OCI-LY1 (cell line): ENCODE results near the gene TBC1D8.

Experiments used
- H2AFZ ChIP-seq: fragments of 200-600 bp; sonication (generic), shearing (Covaris generic); 2 replicates; pipeline ENCODE4 v1.6.0; 2014; ENCODE audit warnings: antibody characterized with exemption, mild to moderate bottlenecking, low read length
- H3F3A ChIP-seq: fragments of 200-600 bp; sonication (generic), shearing (Covaris generic); 2 replicates; pipeline ENCODE4 v1.6.0; 2014; ENCODE audit warnings: mild to moderate bottlenecking, antibody characterized with exemption, low read length, moderate library complexity; ENCODE audit not compliant: insufficient read depth
- H3K27ac ChIP-seq: fragments of 200-600 bp; sonication (generic); 2 replicates; pipeline ENCODE4 v1.5.1; 2014; ENCODE audit warnings: low read length, mixed run types, mild to moderate bottlenecking, low read depth; ENCODE audit not compliant: poor library complexity, severe bottlenecking
- H3K27me3 ChIP-seq: fragments of 200-600 bp; sonication (generic); 2 replicates; pipeline ENCODE4 v1.6.0; 2014; ENCODE audit warnings: antibody characterized with exemption, mild to moderate bottlenecking, low read length, moderate library complexity; ENCODE audit not compliant: insufficient read depth
- H3K36me3 ChIP-seq: fragments of 200-600 bp; sonication (generic); 2 replicates; pipeline ENCODE4 v1.6.1; 2014; ENCODE audit warnings: mild to moderate bottlenecking, antibody characterized with exemption, low read length, moderate library complexity, mixed read lengths; ENCODE audit not compliant: insufficient read depth
- H3K4me1 ChIP-seq: fragments of 200-600 bp; sonication (generic); 2 replicates; pipeline ENCODE4 v1.5.1; 2014; ENCODE audit warnings: mild to moderate bottlenecking, low read length, moderate library complexity; ENCODE audit not compliant: insufficient read depth, severe bottlenecking
- H3K4me2 ChIP-seq: fragments of 200-600 bp; sonication (generic), shearing (Covaris generic); 2 replicates; pipeline ENCODE4 v1.6.1; 2014; ENCODE audit warnings: low read length
- H3K4me3 ChIP-seq: fragments of 200-600 bp; sonication (generic); 2 replicates; pipeline ENCODE4 v1.5.1; 2014; ENCODE audit warnings: low read length, low read depth, mild to moderate bottlenecking, mixed read lengths; ENCODE audit not compliant: poor library complexity, severe bottlenecking
- H3K79me2 ChIP-seq: fragments of 200-600 bp; shearing (Covaris generic); 2 replicates; pipeline ENCODE4 v1.6.1; 2016; ENCODE audit warnings: mixed run types, low read length, mixed read lengths; ENCODE audit not compliant: insufficient read depth
- H3K9ac ChIP-seq: fragments of 200-600 bp; sonication (generic), shearing (Covaris generic); 2 replicates; pipeline ENCODE4 v1.6.1; 2014; ENCODE audit warnings: mild to moderate bottlenecking, low read length, mixed read lengths
- H3K9me2 ChIP-seq: fragments of 200-600 bp; sonication (generic), shearing (Covaris generic); 2 replicates; pipeline ENCODE4 v1.6.1; 2014; ENCODE audit warnings: low read depth, mild to moderate bottlenecking, low read length, mixed read lengths
- H3K9me3 ChIP-seq: fragments of 200-600 bp; shearing (Covaris generic); 2 replicates; pipeline ENCODE4 v1.6.1; 2014; ENCODE audit warnings: low read length, mixed read lengths
- H4K20me1 ChIP-seq: fragments of 200-600 bp; sonication (generic), shearing (Covaris generic); 2 replicates; pipeline ENCODE4 v1.6.0; 2016; ENCODE audit warnings: mild to moderate bottlenecking, low read length; ENCODE audit not compliant: insufficient read depth
- CTCF ChIP-seq: fragments of 200-600 bp; sonication (generic), shearing (Covaris generic); IDR thresholded peaks from 2 replicates; pipeline ENCODE4 v1.5.1; 2017; ENCODE audit warnings: mild to moderate bottlenecking, antibody characterized with exemption, low read length, moderate library complexity, mixed read lengths
- EZH2 ChIP-seq: fragments of 200-600 bp; sonication (generic), shearing (Covaris generic); IDR thresholded peaks from 2 replicates; pipeline ENCODE4 v1.8.0; 2017; ENCODE audit warnings: borderline replicate concordance, mixed run types, mild to moderate bottlenecking, antibody characterized with exemption, low read length, moderate library complexity, mixed read lengths

The TBC1D8 gene

GRCh38 chr2:101014264-101014857, 136.8 kb downstream of the TBC1D8 start:
- Histone ChIP-seq H4K20me1 (no peaks in the 10 kb centered on the region), H3K4me3 (no peak overlapping the region), H3K9ac (no peak overlapping the region), H3K9me3 (0 out of 2 replicates have a peak, but pooled peaks cover 6% of the 10 kb centered on the region), H3K36me3 (peaks cover 43% of the 10 kb centered on the region), H3F3A (no peaks in the 10 kb centered on the region; the same call in 1 of the 2 replicates), H3K4me1 (no peaks in the 10 kb centered on the region), H3K4me2 (no peak overlapping the region), H3K27me3 (no peaks in the 10 kb centered on the region), H3K27ac (no peak overlapping the region), H3K79me2 (no peaks in the 10 kb centered on the region), H2AFZ (no peak overlapping the region), H3K9me2 (no peaks in the 10 kb centered on the region)
- TF ChIP-seq CTCF (no peak), EZH2 (no peak)

GRCh38 chr2:101012706-101013181, 138.4 kb downstream of the TBC1D8 start:
- Histone ChIP-seq H3K9ac (no peak overlapping the region), H4K20me1 (no peaks in the 10 kb centered on the region), H3K4me2 (no peak overlapping the region), H3F3A (no peaks in the 10 kb centered on the region; the same call in 1 of the 2 replicates), H2AFZ (no peak overlapping the region), H3K9me2 (no peaks in the 10 kb centered on the region), H3K36me3 (peaks cover 52% of the 10 kb centered on the region), H3K27me3 (no peaks in the 10 kb centered on the region), H3K79me2 (no peaks in the 10 kb centered on the region), H3K4me3 (no peak overlapping the region), H3K9me3 (0 out of 2 replicates have a peak, but pooled peaks cover 6% of the 10 kb centered on the region), H3K4me1 (no peaks in the 10 kb centered on the region), H3K27ac (no peak overlapping the region)
- no peak for TF ChIP-seq EZH2
- TF ChIP-seq CTCF = peak; percentile 78

GRCh38 chr2:101012054-101012705, 139.0 kb downstream of the TBC1D8 start:
- TF ChIP-seq EZH2 (no peak), CTCF (no peak)
- H3K9me3 ChIP-seq = 0 out of 2 replicates have a peak, but pooled peaks cover 6% of the 10 kb centered on the region
- H3K36me3 ChIP-seq = peaks cover 57% of the 10 kb centered on the region
- H3K4me3 ChIP-seq = no peak overlapping the region
- H3K4me1 ChIP-seq = no peaks in the 10 kb centered on the region
- no peaks in the 10 kb centered on the region for H3K9me2 ChIP-seq
- no peaks in the 10 kb centered on the region for H4K20me1 ChIP-seq
- no peak overlapping the region for H3K9ac ChIP-seq
- no peak overlapping the region for H3K27ac ChIP-seq
- H2AFZ ChIP-seq = no peak overlapping the region
- no peaks in the 10 kb centered on the region for H3K79me2 ChIP-seq
- H3F3A ChIP-seq = peaks cover 2% of the 10 kb centered on the region; the same call in 1 of the 2 replicates
- no peak overlapping the region for H3K4me2 ChIP-seq
- no peaks in the 10 kb centered on the region for H3K27me3 ChIP-seq
